WERI-Rb-1 (cell line): ENCODE measurements around the gene MEAK7.
A peak's percentile ranks its signal among the peaks of the same experiment; 100 is the strongest.

Source experiments
- DNase-seq: peaks from one replicate; pipeline ENCODE4 v3.0.0-alpha.2; 2020
- H3K27ac ChIP-seq: fragments of 250-450 bp; sonication (Bioruptor Pico); 2 replicates; pipeline ENCODE4 v1.5.1; 2020; ENCODE audit warnings: mild to moderate bottlenecking, moderate library complexity
- H3K27me3 ChIP-seq: fragments of 250-450 bp; sonication (Bioruptor Pico); 2 replicates; pipeline ENCODE4 v1.5.1; 2021; ENCODE audit warnings: mild to moderate bottlenecking, low read depth, moderate library complexity; ENCODE audit not compliant: insufficient read depth, severe bottlenecking
- H3K36me3 ChIP-seq: fragments of 250-450 bp; sonication (Bioruptor Pico); 2 replicates; pipeline ENCODE4 v1.5.1; 2020; ENCODE audit warnings: mild to moderate bottlenecking, moderate library complexity
- H3K4me3 ChIP-seq: 2 replicates; pipeline ENCODE4 v1.5.1; 2011; ENCODE audit warnings: low read depth, mild to moderate bottlenecking, control low read depth, low read length
- H3K9me3 ChIP-seq: fragments of 250-450 bp; sonication (Bioruptor Pico); 2 replicates; pipeline ENCODE4 v1.5.1; 2021; ENCODE audit warnings: mild to moderate bottlenecking, moderate library complexity; ENCODE audit not compliant: severe bottlenecking
- TF ChIP-seq, protein P1 (sequence below): IDR thresholded peaks from 2 replicates; pipeline ENCODE4 v1.5.1; 2011; ENCODE audit warnings: low read depth, mild to moderate bottlenecking, control low read depth, inconsistent platforms, low read length

The MEAK7 gene

DNA sequence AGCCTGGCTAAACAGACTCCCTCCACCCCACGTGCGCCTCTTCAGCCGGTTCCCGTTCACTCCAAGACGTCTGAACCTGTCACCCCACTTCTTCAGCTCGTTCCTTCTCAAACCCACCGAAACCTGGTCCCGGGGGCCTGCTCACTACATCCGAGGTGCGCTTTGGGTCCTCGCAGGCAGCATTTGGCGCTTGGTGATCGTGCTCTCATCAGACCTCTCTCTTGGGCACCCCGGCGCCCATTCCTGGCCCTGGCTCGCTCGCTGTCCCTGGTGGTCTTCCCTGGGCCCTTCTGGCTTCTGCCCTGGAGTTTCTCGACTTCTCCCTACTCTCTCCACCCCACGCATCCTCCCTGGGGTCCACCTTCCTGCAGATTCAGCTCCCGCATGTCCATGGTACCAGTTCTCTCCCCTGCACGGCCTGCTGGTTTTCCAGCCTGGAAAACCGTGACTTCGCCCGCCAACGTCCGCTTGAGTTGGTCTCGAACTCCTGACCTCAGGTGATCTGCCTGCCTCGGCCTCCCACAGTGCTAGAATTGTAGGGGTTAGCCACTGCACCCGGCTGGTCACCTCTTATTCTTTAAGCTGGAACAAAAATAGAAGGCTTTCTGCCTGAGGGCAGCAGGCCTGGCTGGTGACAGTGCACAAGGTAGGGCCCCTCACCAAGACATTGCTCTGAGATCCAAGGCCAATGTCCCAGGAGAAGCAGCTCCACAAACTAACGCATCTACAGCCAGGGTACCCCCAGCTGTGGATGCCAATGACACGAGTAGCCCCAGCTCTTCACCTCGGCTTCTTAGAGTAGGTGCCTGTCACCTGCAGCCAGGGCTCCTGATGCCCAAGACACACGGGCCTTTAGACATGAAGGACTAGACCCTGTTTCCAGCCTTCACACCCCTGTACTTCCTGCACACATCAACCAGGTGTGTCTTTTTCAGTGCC lies 1.1 kb upstream of the MEAK7 start:
- no peak for DNase-seq
- Histone ChIP-seq H3K4me3 (peak overlapping the region; percentile 57), H3K9me3 (no peaks in the 10 kb centered on the region), H3K27me3 (no peaks in the 10 kb centered on the region), H3K27ac (peak overlapping the region; percentile 64), H3K36me3 (no peaks in the 10 kb centered on the region)
- TF ChIP-seq, protein P1, sequence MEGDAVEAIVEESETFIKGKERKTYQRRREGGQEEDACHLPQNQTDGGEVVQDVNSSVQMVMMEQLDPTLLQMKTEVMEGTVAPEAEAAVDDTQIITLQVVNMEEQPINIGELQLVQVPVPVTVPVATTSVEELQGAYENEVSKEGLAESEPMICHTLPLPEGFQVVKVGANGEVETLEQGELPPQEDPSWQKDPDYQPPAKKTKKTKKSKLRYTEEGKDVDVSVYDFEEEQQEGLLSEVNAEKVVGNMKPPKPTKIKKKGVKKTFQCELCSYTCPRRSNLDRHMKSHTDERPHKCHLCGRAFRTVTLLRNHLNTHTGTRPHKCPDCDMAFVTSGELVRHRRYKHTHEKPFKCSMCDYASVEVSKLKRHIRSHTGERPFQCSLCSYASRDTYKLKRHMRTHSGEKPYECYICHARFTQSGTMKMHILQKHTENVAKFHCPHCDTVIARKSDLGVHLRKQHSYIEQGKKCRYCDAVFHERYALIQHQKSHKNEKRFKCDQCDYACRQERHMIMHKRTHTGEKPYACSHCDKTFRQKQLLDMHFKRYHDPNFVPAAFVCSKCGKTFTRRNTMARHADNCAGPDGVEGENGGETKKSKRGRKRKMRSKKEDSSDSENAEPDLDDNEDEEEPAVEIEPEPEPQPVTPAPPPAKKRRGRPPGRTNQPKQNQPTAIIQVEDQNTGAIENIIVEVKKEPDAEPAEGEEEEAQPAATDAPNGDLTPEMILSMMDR, result no peak

DNA sequence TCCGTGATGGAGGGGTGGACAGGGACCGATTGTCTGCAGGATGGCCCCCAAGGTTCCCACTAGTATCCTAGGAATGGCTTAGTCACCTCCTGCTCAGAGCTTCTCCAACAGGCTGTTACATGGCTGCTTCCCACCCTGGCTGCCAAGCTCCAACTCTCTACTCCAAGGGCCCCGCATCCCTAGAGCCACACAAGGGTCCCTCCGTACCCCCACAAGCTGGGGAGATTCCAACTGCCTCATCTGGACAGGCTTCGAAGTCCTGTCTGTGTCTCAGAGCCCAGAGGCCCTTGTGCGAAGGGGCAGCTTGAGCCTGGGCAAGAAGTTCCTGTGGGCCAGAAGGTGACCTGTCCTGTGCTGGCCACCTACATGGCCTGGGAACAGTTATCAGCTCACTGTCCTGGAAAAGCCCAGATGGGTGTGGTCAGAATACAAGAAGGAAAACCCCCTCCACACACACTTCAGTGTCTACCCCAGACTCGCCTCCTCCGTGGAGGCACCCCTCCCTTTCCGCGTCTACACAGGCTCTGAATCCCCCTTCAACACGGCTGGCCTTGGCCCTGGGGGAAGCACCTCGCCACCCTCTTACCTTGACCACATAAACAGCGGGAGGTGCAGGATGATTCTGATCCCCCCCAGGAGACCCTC lies 586 bp downstream of the MEAK7 start:
- no peaks in the 10 kb centered on the region for H3K36me3 ChIP-seq
- DNase-seq, result no peak
- no peaks in the 10 kb centered on the region for H3K9me3 ChIP-seq
- no peak overlapping the region for H3K27ac ChIP-seq
- H3K27me3 ChIP-seq, result no peaks in the 10 kb centered on the region
- TF ChIP-seq, protein P1, result no peak
- peak overlapping the region; percentile 57 for H3K4me3 ChIP-seq

DNA sequence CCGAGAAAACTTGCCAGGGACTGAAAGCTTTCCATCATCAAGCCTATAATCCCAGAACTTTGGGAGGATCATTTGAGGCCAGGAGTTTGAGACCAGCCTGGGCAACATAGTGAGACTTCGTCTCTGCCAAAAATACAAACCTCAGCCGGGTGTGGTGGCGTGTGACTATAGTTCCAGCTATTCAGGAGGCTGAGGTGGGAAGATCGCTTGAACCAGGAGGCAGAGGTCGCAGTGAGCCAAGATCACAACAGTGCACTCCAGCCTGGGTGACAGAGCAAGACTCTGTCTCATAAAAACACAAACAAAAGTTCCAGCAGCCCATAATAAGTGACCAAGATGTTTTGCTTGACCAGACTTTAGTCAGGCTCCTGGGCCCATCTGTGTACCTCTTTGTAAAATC lies 1.9 kb downstream of the MEAK7 start:
- TF ChIP-seq, protein P1, result no peak
- H3K36me3 ChIP-seq, result no peaks in the 10 kb centered on the region
- H3K9me3 ChIP-seq, result no peaks in the 10 kb centered on the region
- no peak overlapping the region for H3K27ac ChIP-seq
- DNase-seq, result no peak
- H3K27me3 ChIP-seq, result no peaks in the 10 kb centered on the region
- no peak overlapping the region for H3K4me3 ChIP-seq

DNA sequence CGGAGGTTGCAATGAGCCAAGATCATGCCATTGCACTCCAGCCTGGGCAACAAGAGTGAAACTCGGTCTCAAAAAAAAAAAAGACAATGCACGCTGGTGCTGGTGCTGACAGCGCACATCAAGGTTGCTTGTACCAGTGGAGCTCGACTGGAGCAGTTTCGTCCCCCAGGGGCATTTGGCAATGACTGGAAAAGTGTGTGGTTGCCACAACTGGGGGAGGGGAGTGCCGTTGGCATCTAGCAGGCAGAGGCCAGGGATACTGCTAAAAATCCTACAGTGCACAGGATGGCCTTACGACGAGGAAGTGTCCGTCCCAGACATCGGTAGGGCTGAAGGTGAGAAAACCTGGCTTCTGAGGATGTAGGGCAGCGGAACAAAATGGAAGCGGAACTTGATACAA lies 2.4 kb downstream of the MEAK7 start:
- Histone ChIP-seq H3K27me3 (no peaks in the 10 kb centered on the region), H3K36me3 (no peaks in the 10 kb centered on the region), H3K9me3 (no peaks in the 10 kb centered on the region), H3K4me3 (no peak overlapping the region), H3K27ac (no peak overlapping the region)
- DNase-seq, result no peak
- TF ChIP-seq, protein P1, result no peak

DNA sequence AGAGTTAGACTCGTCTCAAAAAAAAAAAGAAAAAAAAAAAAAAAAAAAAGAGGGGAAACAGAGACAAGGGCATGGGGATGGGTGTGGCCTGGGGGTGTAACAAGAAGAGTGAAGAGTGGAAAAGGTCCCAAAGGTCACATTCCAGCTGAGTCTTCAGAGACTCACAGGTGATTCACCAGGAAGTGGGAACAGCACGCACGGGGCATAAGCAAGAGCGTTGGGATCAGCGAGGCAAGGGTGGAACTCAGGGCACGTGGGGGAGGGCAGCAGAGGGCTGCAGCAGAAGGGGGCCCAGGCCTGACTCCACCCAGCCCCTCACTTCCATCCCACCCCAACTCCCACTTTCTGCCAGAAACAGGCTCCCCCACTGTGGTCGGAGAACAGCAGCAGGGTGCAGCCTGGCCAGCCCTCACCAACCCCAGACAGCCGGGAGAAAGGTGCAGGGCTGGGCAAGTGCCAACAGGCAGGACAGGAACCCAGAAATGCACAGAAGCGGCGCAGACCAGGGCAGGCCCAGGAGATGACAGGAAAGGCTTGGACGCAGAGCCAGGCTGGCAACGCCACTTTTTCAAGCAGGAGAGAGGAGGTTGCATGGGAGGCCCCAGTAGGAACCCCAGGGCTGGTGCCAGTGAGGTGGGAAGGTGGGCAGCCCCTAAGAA lies 3.3 kb downstream of the MEAK7 start:
- H3K4me3 ChIP-seq, result no peak overlapping the region
- no peaks in the 10 kb centered on the region for H3K36me3 ChIP-seq
- no peak overlapping the region for H3K27ac ChIP-seq
- H3K27me3 ChIP-seq, result no peaks in the 10 kb centered on the region
- DNase-seq, result no peak
- TF ChIP-seq, protein P1, result no peak
- no peaks in the 10 kb centered on the region for H3K9me3 ChIP-seq
